SK-N-SH (cell line): Measurements from ENCODE around the gene NOS1.

Source experiments
- EZH2phosphoT487 ChIP-seq: fragments of 200-600 bp; sonication (generic); IDR thresholded peaks from 2 replicates; pipeline ENCODE4 v1.6.1; 2017; ENCODE audit warnings: low read depth, mixed run types, mild to moderate bottlenecking, antibody characterized with exemption, moderate library complexity, borderline replicate concordance
- FOXJ3 ChIP-seq: sonication (generic); formaldehyde crosslinking; IDR thresholded peaks from 2 replicates; pipeline ENCODE4 v1.5.1; 2020; ENCODE audit warnings: mild to moderate bottlenecking, missing genetic modification reagents
- NFIC ChIP-seq: IDR thresholded peaks from 2 replicates; pipeline ENCODE4 v1.4.0; 2012; ENCODE audit warnings: borderline replicate concordance
- NRF1 ChIP-seq: IDR thresholded peaks from 2 replicates; pipeline ENCODE4 v1.6.1; 2012; ENCODE audit warnings: low read depth, mild to moderate bottlenecking, low read length
- RCOR1 ChIP-seq: fragments of 150-350 bp; IDR thresholded peaks from 2 replicates; pipeline ENCODE4 v1.6.1; 2017; ENCODE audit warnings: antibody characterized with exemption, low read length
- REST ChIP-seq: IDR thresholded peaks from 2 replicates; pipeline ENCODE4 v1.6.1; 2012; ENCODE audit warnings: mild to moderate bottlenecking, low read depth, low read length, moderate library complexity
- TF ChIP-seq, protein P1 (sequence below): fragments of 200-600 bp; sonication (generic); IDR thresholded peaks from 2 replicates; pipeline ENCODE4 v1.6.1; 2017; ENCODE audit warnings: antibody characterized with exemption, mild to moderate bottlenecking, moderate library complexity
- TF ChIP-seq, protein P2 (sequence below): IDR thresholded peaks from 2 replicates; pipeline ENCODE4 v1.4.0; 2012; ENCODE audit warnings: low read depth, borderline replicate concordance

- TF ChIP-seq, protein P1, sequence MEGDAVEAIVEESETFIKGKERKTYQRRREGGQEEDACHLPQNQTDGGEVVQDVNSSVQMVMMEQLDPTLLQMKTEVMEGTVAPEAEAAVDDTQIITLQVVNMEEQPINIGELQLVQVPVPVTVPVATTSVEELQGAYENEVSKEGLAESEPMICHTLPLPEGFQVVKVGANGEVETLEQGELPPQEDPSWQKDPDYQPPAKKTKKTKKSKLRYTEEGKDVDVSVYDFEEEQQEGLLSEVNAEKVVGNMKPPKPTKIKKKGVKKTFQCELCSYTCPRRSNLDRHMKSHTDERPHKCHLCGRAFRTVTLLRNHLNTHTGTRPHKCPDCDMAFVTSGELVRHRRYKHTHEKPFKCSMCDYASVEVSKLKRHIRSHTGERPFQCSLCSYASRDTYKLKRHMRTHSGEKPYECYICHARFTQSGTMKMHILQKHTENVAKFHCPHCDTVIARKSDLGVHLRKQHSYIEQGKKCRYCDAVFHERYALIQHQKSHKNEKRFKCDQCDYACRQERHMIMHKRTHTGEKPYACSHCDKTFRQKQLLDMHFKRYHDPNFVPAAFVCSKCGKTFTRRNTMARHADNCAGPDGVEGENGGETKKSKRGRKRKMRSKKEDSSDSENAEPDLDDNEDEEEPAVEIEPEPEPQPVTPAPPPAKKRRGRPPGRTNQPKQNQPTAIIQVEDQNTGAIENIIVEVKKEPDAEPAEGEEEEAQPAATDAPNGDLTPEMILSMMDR: no peak
- TF ChIP-seq NFIC: no peak
- TF ChIP-seq, protein P2, sequence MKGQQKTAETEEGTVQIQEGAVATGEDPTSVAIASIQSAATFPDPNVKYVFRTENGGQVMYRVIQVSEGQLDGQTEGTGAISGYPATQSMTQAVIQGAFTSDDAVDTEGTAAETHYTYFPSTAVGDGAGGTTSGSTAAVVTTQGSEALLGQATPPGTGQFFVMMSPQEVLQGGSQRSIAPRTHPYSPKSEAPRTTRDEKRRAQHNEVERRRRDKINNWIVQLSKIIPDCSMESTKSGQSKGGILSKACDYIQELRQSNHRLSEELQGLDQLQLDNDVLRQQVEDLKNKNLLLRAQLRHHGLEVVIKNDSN: no peak
- no peak for TF ChIP-seq RCOR1
- TF ChIP-seq FOXJ3 (CRISPR knock-in tag): no peak
- TF ChIP-seq EZH2phosphoT487: no peak
- no peak for TF ChIP-seq REST
- TF ChIP-seq NRF1: no peak
Measured at GRCh38 chr12:117202556-117202955, 158.9 kb downstream of the NOS1 start.
